ENCODE results near the gene DNAJC21. TPM values are rescaled to one million over a fixed set of nuclear protein-coding genes. Genes with fewer than 3 reads are reported as not detected.
"Not testable (repeated sequence)": the region's sequence is repeated elsewhere in the genome, so short reads cannot be mapped to it uniquely, and the experiment has no call there.

DNAJC21 gene
- total RNA-seq, 1 donor from 2014 or later = 51.9 TPM

DNA sequence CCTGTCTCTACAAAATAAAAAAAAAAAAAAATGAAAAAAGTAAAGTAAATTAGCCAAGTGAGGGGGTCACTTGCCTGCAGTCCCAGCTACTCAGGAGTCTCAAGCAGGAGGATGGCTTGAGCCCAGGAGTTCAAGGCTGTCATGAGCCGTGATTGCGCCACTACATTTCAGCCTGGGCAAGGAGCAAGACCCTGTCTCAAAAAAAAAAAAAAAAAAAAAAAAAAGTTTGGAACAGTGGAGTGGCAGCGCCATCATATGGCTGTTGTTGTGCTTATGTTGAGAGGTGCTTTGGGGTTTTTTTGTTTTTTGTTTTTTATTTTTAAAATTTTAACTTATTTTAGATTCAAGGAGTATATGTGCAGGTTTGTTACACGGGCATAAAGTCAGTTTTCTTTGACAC lies 10.3 kb upstream of the DNAJC21 start:
- intact Hi-C loops (cut with micrococcal nuclease) = loop anchor here (5.0 kb wide), 2 partner anchors 938 to 1958 kb away; partner anchors contain the start of genes IL7R and NIPBL

- intact Hi-C loops (cut with micrococcal nuclease) = not testable (repeated sequence)
Measured at GRCh38 chr5:34923256-34923655, 6.1 kb upstream of the DNAJC21 start.

DNA sequence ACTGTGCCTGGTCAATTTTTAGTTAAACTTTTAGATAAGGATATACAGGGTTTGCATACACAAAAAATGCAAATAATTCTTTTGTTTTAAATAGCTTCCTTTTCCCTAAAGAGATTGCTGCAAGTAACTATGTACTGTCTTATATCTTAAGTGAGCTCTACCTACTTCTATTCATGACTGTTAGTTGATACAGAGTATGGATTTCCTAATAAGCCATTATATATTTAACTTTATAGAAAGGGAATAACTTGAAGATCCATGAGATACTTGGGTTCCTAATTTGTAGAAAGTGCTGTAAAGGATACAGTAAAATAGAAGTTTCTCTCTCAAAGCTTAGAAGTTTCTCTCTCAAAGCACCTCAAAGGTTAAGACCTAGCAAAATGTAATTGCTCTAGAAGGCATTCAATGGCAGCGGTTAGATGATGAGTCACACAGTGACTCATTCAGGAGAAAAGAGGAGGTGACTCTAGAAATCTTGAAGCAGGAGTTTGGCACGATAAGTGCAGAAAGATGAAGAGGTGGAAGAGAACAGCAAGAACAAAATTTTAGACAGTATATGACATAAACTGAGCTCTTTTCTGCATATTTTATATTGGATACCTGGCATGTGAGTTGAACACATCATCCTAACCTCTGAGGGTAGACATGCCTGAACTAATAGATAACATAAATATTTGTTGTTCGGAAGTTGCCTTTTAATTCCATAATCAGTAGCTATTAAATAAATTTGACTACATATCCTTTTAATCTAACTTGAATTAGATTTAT lies 5.5 kb upstream of the DNAJC21 start:
- intact Hi-C loops (cut with micrococcal nuclease) = loop anchor here (1.0 kb wide), 1 partner anchor 9 kb away; the partner anchor contains the start of genes BRIX1 and RAD1

- intact Hi-C loops (cut with micrococcal nuclease) = loop anchor here (1.0 kb wide), 1 partner anchor 9 kb away; the partner anchor contains the start of genes BRIX1 and RAD1
Measured at GRCh38 chr5:34924462-34924765, 4.9 kb upstream of the DNAJC21 start.

- intact Hi-C loops (cut with micrococcal nuclease) = no loop called here
Measured at GRCh38 chr5:34926318-34926888, 3.0 kb upstream of the DNAJC21 start.

DNA sequence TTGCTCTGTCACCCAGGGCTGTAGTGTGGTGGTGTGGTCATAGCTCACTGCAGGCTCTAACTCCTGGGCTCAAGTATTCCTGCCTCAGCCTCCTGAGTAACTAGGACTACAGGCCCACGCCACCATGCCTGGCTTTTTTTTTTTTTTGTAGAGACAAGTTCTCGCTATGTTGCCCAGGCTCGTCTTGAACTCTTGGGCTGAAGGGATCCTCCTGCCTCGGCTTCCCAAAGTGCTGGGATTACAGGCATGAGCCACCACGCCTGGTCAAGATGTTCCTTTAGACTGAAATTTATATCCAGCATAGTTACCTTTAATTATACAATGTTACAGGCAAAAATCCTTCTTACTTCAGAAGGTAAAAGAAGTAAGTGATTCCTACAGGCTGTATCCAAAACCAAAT lies 1.6 kb upstream of the DNAJC21 start:
- intact Hi-C loops (cut with micrococcal nuclease) = loop anchor here (2.0 kb wide), 1 partner anchor 1487 kb away; the partner anchor contains the start of gene TARS1

DNA sequence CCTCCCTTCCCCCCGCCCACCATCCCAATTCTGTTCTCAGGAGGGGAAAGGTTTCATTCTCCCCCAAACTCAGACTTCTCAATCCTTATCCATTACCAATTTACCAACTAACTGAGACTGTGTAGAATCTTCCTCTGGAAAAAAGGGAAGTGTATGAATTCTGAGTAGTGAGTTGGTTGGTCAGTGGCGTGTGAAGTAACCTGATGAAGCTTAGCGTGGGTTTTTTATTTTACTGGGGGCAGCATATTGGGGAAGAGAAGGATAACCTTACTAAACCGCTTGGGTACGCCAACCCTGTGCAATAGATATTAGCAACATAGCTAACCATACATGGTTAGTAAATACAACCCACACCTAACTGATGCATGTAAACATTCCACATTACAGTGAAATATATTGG lies 1.1 kb upstream of the DNAJC21 start:
- intact Hi-C loops (cut with micrococcal nuclease) = loop anchor here (2.0 kb wide), 1 partner anchor 1487 kb away; the partner anchor contains the start of gene TARS1

DNA sequence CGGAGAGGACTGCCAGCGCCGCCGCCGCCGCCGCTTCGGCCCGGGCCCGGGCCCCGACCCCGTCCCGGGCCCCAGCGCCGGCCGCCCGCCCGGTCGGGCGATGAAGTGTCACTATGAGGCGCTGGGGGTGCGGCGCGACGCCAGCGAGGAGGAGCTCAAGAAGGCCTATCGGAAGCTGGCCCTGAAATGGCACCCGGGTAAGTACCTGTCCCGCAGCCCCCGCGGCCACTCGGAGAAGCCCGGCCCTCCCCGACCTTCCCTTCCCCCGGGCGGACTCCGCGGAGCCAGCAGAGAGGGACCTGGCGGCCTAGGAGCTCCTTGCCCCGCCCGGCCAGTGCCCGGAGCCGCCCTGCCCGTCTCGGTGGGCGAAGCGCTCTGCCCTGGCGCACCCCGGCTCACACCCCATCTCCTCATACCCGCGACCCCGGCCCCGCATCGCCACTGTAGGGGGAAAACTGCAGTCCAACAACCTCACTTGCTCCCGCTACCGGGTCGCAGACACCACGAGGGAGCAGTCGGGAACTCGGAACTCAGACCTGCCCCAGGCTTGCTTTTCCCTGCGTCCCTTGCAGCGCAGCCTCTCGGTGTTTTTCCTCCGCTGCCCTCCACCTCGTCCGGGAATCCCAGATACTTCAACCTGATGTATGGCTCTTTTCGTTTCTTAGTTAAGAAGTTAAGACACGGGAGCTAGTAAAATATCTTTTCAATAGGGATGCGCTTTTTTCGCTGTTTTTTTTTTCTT lies 532 bp downstream of the DNAJC21 start:
- intact Hi-C loops (cut with micrococcal nuclease) = loop anchor here (1.0 to 2.0 kb wide), 3 partner anchors 15 to 1489 kb away; partner anchors contain the start of genes BRIX1, LMBRD2, RAD1 and TARS1

- intact Hi-C loops (cut with micrococcal nuclease) = no loop called here
Measured at GRCh38 chr5:34930462-34930844, 1.1 kb downstream of the DNAJC21 start.

- intact Hi-C loops (cut with micrococcal nuclease) = no loop called here
Measured at GRCh38 chr5:34930870-34931269, 1.5 kb downstream of the DNAJC21 start.

GRCh38 chr5:34932947-34933346 lies 3.6 kb downstream of the DNAJC21 start:
- intact Hi-C loops (cut with micrococcal nuclease) = no loop called here

GRCh38 chr5:34941936-34942335 lies 12.6 kb downstream of the DNAJC21 start:
- intact Hi-C loops (cut with micrococcal nuclease) = no loop called here

DNA sequence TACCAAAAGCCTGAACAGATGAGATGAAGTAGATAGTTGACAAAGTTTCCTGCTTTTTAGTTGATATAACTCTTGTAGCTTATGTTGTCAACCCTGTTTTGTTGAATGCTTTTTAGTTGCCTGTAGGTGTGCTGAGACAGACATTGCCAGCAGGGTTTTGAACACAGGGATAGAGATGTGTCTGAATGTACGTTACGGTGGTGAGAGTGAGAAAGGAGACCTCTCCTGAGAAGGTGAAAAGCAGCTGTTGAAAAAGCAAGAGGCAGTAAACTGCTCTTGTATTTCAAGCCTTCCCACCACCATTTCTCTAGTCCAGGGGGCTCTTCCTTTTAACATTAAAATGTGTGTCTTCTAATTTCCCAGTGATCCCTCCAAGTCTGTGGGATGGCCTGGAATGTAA lies 14.7 kb downstream of the DNAJC21 start:
- intact Hi-C loops (cut with micrococcal nuclease) = no loop called here

- intact Hi-C loops (cut with micrococcal nuclease) = no loop called here
Measured at GRCh38 chr5:34944460-34945047, 15.2 kb downstream of the DNAJC21 start.

- intact Hi-C loops (cut with micrococcal nuclease) = no loop called here
Measured at GRCh38 chr5:34957321-34957720, 28.0 kb downstream of the DNAJC21 start.

DNA sequence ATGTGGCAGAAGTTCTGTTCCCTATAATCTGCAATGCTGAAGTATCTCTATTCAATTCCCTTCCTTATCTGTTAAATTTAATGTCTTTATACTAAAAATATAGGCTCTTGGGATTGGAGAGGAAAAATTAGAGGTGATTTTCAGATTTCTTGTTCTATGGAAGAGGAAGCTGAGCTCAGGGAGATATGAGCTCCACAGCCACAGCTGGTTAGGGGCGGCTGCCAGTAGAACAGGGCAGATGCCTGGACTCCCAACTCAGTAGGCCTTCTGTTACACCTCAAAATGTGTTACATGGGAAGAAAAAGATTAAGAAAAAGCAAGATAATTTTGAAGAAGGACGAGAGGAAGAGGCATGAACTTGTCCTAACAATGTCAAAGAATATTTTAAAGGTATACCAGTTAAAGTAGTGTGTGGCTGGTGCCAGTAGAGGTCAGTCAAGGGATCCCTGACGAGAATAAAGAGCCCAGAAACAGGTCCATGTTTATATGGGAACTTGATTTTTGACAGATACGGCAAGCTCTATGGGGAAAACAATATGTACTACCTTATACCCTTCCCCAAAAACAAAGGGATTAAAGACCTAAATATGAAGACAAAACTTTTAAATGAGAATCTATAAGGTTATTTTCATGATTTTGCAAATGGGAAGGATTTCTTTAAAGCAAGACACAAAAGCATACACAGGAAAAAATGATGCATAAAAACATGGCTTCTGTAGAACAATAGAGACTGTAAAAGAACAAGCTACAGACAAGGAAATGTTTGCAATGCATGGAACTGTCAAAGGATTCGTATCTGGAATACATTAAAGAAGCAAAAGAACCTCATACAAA lies 28.7 kb downstream of the DNAJC21 start:
- intact Hi-C loops (cut with micrococcal nuclease) = loop anchor here (1.0 kb wide), 1 partner anchor 45 kb away; no protein-coding TSS in a partner anchor

DNA sequence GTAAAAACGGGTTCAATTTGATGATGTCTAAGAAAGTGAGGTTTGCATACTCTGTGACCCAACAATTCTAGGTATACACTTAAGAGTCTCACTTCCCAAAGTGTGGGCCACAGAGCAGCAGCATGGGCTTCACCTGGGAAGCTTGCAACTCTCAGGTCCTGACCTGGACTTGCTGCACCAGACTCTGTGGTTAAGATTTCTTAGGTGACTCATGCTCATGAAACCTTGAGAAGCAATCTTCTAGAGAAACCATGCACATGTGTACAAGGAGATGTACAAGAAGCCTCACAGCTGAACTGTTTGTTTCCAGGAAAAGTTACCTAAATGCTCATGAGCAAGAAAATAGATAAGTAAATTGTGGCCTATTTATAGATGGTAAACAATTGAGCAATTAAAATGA lies 30.0 kb downstream of the DNAJC21 start:
- intact Hi-C loops (cut with micrococcal nuclease) = no loop called here

DNA sequence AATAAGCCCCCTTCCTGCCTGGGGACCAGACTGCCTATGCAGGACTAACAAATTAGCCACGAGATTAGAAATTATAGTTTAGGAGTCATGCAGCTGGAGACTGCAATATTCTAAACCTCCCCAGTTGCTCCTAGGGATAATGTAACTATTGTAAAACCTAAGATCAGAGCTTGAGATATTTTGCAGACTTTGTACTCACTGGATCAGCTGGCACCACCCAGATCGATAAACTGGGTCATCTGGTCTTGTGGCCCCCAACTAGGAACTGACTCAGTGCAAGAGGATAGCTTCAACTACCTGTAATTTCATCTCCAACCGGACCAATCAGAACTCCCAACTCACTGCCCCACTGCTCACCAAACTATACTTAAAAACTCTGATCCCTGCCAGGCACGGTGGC lies 38.2 kb downstream of the DNAJC21 start:
- intact Hi-C loops (cut with micrococcal nuclease) = no loop called here

GRCh38 chr5:34968258-34968657 lies 38.9 kb downstream of the DNAJC21 start:
- intact Hi-C loops (cut with micrococcal nuclease) = no loop called here

DNA sequence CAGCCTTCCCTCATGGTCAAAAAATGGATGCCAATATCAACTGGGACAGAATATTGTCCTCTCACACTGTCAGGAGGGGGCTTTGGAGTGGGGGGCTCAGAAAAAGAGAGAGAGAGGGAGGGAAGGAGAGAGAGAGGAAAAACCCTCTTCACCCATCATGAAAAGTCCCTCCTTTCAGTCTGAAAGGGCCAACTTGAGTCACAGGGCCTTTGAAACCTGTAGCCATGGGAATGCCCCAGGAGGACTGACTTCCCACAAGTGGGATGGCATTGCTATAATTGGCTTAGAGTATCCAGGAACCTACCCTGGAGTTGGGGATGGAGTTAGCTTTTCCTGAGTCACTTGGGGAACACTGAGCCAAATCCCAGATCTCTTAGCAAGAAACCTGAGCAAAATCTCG lies 41.2 kb downstream of the DNAJC21 start:
- intact Hi-C loops (cut with micrococcal nuclease) = no loop called here

DNA sequence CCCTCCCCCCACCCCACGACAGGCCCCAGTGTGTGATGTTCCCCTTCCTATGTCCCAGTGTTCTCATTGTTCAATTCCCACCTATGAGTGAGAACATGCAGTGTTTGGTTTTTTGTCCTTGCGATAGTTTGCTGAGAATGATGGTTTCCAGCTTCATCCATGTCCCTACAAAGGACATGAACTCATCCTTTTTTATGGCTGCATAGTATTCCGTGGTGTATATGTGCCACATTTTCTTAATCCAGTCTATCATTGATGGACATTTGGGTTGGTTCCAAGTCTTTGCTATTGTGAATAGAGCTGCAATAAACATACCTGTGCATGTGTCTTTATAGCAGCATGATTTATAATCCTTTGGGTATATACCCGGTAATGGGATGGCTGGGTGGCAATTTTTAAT lies 42.3 kb downstream of the DNAJC21 start:
- intact Hi-C loops (cut with micrococcal nuclease) = not testable (repeated sequence)
